Epithelial cell of esophagus (primary cell): ENCODE data around the gene UGT1A5.
"Not testable (repeated sequence)": the region's sequence is repeated elsewhere in the genome, so short reads cannot be mapped to it uniquely, and the experiment has no call there.

ENCODE experiments used
- DNase-seq: peaks from one replicate; pipeline ENCODE4 v3.0.0; 2010; ENCODE audit warnings: low read depth
- H3K4me3 ChIP-seq: 2 replicates; pipeline ENCODE4 v1.5.1; 2011; ENCODE audit warnings: mild to moderate bottlenecking, low read length, control low read depth
- TF ChIP-seq, protein P1 (sequence below): IDR thresholded peaks from 2 replicates; pipeline ENCODE4 v1.5.1; 2011; ENCODE audit warnings: low read depth, mild to moderate bottlenecking, low read length, control low read depth, inconsistent platforms; ENCODE audit not compliant: insufficient read depth; ENCODE audit errors: missing control alignments

The UGT1A5 gene

DNA sequence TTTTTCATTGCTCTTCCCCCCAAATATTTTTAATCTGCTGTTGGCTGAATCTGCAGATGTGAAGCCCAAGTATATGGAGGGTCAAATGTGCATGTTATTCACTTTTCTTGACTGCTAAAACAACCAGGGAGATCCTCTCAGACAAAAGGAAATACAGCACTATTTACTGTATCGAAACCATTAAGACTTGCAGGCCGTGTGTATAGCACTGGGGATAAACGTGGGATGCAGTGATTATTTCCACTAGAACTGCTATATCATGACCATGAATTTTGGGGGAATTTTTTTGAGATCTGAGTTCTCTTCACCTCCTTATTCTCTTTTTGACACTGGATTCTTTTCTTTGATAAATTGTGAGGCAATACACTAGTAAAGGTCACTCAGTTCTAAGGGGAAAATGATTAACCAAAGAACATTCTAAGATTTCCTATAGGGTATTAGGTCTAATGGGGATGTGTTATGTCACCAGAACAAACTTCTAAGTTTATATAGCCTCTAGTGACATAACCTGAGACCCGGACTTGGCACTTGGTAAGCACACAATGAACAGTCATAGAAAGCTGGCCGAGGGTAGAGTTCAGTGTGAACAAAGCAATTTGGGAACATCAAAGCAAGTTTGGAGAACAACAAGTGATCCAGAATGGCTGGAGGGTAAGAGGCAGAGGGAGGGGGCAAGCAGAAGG lies 32.5 kb downstream of the UGT1A5 start:
- DNase-seq: no peak

GRCh38 chr2:233745838-233746237 lies 33.1 kb downstream of the UGT1A5 start:
- DNase-seq, H3K4me3 ChIP-seq: not testable (repeated sequence)

More for the DNA sequence above, 32.5 kb downstream of the UGT1A5 start:
- TF ChIP-seq, protein P1, sequence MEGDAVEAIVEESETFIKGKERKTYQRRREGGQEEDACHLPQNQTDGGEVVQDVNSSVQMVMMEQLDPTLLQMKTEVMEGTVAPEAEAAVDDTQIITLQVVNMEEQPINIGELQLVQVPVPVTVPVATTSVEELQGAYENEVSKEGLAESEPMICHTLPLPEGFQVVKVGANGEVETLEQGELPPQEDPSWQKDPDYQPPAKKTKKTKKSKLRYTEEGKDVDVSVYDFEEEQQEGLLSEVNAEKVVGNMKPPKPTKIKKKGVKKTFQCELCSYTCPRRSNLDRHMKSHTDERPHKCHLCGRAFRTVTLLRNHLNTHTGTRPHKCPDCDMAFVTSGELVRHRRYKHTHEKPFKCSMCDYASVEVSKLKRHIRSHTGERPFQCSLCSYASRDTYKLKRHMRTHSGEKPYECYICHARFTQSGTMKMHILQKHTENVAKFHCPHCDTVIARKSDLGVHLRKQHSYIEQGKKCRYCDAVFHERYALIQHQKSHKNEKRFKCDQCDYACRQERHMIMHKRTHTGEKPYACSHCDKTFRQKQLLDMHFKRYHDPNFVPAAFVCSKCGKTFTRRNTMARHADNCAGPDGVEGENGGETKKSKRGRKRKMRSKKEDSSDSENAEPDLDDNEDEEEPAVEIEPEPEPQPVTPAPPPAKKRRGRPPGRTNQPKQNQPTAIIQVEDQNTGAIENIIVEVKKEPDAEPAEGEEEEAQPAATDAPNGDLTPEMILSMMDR: no peak
- H3K4me3 ChIP-seq: no peak overlapping the region

DNA sequence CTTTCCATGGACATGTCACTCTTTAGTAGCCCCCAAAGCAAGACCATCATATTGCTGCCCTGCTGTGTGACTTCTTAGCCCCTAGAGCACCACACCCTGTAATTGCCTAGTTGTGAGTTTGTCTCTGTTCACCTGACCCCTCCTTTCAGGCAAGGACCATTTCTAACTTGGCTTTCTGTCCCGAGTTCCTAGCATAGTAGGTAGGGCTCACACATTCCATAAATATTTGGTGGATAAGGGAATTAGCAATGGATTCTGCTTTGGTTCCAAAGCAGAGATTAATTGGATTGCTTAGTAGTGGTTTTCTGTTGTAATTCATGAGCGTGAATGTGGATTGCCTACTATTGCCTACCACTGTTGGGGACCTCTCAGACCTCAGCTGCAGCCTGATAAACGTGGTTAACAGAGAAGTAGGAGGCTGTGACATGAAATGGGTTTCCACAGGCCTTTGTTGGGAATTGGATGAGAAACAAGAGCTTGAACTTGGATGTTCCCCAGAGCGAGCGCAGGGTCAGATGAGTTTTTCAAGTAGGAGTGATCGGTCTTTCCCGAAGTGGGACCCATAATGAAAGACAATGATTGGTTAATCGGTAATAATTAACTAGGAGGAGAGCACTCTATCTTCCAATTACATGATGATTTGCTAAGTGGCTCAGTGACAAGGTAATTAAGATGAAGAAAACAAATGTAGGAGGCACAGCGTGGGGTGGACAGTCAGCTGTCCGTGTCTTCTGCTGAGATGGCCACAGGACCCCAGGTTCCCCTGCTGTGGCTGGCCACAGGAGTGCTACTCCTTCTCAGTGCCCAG lies 34.0 kb downstream of the UGT1A5 start:
- no peak for DNase-seq
- TF ChIP-seq, protein P1: no peak
- H3K4me3 ChIP-seq: no peak overlapping the region

- TF ChIP-seq, protein P1: no peak
- H3K4me3 ChIP-seq: no peak overlapping the region
- DNase-seq: no peak
Measured at GRCh38 chr2:233747283-233747544, 34.5 kb downstream of the UGT1A5 start.

DNA sequence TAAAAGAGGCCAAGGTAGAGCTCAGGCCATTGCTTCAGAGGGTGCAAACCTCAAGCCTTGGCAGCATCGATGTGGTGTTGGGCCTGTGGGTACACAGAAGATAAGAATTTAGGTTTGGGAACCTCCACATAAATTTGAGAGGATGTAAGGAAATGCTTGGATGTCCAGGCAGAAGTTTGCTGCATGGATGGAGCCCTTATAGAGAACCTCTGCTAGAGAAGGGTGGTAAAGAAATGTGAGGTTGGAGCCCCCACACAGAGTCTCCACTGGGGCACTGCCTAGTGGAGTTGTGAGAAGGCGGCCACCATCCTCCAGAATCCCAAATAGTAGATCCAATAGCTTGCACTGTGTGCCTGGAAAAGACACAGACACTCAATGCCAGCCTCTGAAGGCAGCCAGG lies 38.0 kb downstream of the UGT1A5 start:
- not testable (repeated sequence) for H3K4me3 ChIP-seq, DNase-seq

DNA sequence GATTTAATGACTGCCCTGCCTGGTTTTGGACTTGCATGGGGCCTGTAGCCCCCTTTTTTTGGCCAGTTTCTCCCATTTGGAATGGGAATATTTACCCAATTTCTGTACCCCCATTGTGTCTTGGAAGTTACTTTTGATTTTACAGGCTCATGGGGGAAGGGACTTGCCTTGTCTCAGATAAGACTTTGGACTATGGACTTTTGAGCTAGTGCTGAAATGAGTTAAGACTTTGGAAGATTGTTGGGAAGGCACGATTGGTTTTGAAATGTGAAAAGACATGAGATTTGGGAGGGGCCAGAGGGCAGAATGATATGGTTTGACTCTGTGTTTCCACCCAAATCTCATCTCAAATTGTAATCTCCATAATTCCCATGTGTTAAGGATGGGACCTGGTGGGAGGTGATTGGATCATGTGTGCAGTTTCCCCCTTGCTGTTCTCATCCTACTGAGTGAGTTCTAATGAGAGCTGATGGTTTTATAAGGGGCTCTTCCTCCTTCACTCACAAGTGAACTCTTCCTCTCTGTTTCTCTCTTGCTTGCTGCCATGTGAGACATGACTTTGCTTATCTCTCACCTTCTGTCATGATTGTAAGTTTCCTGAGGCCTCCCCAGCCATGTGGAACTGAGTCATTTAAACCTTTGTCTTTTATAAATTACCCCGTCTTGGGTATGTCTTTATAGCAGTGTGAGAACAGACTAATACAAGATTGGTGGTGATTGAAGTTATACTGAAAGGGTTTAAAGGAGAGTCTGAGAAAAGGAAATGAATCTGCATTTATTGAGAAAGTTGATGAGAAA lies 38.7 kb downstream of the UGT1A5 start:
- H3K4me3 ChIP-seq, DNase-seq: not testable (repeated sequence)

DNA sequence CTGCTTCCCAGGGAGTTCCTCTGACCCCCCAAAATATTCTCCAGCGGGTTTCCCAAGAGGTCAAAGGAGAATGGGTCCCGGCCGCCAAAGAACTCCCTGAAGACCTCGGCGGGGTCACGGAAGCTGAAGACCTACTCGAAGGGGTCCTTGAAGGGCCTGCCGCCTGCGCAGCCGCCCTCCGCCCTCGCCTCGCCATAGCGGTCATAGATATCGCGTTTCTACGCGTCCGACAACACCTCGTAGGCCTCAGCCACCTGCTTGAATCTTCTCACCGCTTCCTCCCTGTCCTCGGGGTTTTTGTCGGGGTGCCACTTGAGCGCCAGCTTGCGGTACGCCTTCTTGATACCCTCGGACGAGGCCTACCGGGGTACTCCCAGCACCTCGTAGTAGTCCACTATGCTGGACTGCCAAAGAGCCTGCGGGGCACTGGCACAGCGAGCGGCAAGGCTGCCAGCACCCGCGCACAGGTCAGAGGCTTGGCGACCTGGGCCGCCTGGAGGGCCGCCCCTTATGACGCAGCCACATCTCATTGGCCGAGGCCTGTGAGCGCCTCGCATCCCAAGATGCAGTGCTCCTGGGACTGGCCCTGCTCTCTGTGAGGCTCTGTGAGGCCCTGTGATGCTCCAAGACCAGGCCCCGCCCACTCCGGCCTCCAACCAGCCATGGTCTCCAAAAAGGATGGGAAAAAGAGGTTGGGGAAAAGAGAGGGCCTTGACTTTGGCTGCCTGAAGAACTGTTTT lies 42.3 kb downstream of the UGT1A5 start:
- DNase-seq: no peak
- TF ChIP-seq, protein P1: no peak
- H3K4me3 ChIP-seq: no peak overlapping the region

DNA sequence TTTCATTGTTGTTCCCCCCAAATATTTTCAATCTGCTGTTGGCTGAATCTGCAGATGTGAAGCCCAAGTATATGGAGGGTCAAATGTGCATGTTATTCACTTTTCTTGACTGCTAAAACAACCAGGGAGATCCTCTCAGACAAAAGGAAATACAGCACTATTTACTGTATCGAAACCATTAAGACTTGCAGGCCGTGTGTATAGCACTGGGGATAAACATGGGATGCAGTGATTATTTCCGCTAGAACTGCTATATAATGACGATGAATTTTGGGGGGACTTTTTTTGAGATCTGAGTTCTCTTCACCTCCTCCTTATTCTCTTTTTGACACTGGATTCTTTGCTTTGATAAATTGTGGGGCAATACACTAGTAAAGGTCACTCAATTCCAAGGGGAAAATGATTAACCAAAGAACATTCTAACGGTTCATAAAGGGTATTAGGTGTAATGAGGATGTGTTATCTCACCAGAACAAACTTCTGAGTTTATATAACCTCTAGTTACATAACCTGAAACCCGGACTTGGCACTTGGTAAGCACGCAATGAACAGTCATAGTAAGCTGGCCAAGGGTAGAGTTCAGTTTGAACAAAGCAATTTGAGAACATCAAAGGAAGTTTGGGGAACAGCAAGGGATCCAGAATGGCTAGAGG lies 43.8 kb downstream of the UGT1A5 start:
- TF ChIP-seq, protein P1: no peak
- no peak overlapping the region for H3K4me3 ChIP-seq
- DNase-seq: no peak
